GM19043 (cell line): ENCODE results near the gene DOK7.

Source experiments
- ATAC-seq: cut with Tn5 transposase; IDR thresholded peaks from one replicate; pipeline ENCODE4 v1.9.1; 2021; ENCODE audit warnings: low read depth; ENCODE audit not compliant: unreplicated experiment

The DOK7 gene

DNA sequence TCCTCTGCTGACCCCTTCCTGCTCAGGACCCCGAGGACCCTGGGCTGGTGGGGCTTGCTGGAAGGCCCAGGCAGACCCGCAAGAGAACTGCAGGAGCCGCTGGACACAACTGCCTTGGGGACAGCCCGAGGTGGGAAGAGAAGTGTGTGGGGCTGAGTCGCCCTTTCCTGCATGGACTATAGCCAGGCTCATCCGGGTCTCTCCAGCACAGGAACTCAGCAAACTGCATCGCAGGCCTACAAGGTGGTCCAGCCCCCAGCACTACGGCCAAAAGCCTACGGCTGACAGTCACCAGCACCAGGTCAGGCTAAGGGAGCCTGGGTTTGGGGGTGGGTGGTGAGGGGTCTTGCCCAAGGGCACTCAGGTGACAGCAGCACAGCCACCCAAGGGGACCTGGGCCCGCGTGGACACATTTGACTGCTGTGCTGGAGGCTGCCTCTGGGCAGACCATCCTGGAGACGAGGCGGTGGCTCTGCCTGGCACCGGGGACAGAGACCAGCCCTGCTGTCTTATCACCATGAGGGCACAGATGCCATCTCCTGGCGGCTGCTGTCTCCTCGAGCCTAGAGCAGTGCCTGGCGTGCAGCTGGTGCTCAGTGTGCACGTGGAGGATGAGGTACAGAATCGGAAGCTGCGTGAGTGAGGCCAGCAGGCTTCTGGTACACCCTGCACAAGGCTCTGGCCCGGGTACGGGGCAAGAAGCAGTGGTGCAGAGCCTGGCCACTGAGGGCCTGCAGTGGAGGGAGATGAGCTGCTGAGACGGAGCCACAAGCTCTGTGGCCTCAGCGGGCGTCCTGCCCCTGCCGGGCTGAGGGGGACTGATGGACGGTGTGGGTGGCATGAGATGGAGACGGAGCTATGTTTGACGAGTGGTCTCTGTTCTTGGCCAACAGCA is 54.0 kb downstream of the DOK7 start:
- no peak for ATAC-seq

DNA sequence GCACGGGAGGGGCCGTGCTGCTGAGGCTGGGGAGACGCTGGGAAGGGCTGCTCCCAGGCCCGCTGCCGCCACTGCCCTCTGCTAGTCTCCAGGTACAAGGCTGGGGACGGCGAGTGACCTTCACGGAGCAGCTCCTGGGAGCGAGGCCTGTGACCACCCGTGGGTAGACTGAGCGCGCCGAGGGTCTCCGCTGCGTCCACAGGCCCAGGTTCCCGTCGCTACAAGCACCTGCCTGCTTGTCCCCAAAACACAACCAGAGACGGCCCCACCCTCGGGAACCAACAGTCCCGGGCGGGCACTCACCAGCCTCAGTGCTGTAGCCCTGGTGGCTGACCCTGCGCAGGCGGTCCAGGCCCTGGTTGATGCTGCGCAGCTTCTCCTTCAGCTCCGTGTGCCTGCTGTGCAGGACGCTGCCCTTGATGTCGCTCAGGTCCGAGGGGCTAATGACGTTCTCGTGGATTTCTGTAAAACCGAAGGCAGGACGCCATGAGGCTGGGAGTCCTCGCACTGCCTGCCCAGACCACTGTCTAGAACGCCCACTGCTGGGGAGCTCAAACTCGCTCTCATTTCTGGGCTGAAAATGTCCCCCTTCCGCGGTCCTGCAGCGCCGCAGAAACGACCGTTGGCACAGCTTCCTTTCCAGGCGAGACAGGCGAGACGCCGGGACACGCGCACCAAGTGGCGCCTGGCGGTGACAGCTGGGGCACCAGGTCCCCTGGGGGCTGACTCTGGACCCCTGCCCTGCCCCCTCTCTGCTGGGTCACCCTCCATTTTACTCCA is 54.8 kb downstream of the DOK7 start:
- no peak for ATAC-seq

DNA sequence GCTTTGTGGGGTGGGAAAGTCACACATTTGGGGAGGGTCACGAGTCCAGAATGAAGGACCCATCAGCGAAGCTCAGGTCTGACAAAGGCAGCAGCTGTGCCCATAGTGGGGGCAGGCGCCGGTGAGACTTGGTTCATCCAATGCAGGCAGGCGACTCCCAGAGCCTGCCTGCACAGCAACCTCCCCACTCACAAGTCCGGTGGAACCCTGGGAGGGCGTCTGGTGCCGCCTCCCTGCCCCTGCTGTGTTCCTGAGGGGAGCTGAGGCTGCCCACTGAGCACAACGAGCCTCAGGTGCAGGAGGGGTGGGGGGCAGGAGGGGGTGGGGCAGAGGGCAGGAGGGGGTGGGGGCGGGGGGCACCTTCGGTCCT is 55.4 kb downstream of the DOK7 start:
- no peak for ATAC-seq

DNA sequence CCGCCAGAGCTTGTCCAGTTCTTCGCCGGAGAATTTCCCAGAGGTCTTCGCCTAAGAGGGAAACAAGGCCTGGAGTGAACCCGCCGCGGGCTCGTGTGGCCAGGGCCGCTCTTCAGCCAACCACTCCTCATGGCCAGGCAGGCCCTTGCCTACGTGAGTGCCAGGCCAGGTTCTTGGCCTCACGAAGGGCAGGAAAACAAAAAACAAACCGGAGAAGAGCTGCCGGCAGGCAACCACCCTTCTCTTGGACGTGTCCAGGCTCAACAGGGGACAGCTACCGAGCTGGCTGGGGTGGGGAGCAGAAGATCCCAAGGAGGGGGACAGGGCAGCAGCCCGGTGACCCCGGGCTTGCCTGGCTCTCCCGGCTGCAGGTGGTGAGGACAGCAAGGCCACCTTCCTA is 55.8 kb downstream of the DOK7 start:
- no peak for ATAC-seq

DNA sequence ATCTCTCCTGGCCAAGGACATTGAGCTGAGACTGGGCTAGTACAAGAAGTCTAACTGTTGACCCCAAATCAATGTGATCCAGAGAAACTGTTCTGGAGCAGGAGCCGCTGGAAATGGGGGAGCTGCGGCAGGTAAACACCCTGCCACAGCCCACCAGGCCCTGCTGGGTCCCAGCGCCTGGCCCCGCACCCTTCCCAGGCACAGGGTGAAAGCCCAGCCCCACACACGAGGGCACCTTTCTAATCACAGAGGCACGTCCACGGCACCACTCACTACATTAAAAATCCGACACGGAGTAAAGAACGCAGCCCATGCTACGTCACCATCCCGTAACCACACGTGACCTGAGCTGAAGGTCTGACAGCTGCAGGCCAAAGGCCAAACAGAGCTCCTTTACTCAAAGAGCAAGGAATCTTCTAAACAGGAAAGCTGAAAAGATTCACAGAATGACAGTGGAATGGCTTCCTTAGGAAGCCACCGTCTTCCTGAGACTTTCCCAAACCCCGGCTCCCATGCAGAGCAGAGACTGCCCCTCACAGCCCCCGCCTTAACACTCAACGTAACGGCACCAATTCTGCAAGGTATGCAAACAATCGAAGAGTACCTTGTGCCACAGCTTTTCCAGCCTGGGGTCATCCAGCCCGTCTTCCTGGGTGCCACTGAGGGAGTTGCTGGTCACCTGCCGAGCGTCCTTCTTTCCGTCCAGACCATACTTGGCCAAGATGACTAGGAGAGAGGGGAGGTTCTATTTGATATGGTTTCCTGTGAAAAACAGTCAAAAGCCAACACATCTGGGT is 56.6 kb downstream of the DOK7 start:
- ATAC-seq: no peak

DNA sequence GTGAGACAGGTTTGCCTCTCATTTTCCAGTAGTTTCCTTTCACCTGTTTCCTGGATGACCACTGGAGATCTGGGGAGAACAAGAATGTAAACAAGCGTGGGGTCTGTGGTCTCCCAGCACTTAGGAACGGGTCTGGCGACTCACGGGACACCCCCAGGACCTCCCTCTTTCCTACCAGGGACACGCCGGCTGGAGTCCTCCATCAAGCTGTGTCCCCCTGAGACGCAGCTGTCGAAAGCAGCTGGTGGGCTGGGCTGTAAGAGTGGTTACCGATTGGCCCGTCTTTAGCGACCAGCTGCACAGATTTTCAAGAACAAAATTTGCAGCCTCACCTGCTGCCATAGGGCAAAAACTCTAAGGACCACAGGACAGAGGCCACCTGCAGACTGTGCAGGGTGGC is 57.2 kb downstream of the DOK7 start:
- no peak for ATAC-seq

DNA sequence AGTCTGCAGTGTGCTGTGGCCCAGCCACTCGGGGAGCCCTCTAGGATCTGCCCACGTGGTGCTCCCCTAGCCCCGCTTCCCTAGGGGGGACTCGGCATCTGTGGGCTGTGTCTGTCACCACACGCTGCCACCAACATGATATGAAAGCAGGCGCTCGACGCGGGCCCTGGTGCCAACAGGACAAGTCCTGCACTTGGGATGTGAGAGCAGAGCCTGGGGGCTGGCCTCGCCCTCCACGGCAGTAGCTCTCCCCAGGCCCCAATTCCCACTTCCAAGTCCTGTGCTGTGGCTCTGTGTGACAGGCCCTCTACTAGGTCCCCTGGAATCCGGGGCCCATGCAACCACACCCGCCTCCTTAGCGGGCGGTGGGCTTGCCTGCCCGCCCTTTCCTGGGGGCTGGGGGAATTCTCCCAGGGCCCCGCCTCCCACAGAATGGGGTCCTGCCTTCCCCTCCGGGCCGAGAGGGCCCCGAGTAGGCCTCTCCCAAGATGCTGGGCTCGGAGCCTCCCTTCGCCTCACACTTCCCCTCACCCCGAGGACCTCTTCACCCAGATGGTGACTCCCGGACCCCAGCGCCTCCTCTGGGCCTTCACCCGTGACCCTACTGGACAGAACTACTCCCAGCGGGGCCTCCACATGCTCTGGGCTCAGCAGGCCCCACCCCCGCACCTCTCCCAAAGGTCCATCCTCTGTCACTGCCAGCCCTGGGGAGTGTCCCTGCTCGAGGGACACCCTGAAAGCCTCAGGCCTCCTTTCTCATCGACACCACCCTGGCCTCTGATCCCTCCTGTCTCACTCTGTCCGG is 57.9 kb downstream of the DOK7 start:
- ATAC-seq: no peak

DNA sequence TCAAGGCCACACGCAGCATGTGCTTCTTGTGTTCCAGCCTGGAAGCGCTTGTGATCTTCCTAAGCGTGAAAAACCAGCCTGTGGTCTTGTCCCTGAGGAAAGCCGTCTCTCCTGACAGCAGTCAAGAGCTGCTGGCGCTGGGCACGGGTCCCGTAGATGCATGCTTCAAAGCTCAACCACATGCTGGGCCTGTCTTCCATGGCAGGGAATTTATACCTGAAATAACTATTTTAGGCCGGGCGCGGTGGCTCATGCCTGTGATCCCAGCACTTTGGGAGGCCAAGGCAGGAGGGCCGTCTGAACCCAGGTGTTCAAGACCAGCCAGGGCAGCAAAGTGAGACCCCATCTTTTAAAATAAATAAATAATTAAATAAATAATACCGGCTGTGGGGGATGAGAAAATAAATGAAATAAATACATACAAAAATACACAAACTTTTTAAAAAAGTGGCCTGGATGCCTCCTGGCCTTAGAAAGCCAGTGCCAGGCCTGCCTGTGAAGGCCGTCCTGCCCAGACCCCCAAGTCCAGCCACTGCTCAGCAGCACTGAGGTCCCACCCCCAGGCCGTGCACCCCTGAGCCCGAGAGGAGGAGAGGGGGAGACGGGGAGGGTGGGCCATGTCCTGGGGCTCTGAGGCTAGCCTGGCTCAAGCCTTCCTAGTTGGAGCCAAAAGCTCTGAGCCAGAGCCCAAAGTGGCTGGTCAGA is 58.7 kb downstream of the DOK7 start:
- ATAC-seq: no peak

DNA sequence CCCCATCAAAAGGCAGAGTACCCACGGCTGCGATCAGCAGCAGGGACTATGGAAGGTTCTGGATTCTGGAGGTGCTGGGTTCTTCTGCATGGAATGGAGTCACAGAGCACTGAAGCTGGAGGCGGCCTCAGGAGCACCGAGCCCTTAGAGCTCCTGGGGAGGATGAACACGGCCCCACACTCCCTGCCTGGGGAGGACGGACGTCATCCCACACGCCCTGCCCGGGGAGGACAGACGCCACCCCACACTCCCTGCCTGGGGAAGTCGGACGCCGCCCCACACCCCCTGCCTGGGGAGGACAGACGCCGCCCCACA is 59.2 kb downstream of the DOK7 start:
- ATAC-seq: no peak

DNA sequence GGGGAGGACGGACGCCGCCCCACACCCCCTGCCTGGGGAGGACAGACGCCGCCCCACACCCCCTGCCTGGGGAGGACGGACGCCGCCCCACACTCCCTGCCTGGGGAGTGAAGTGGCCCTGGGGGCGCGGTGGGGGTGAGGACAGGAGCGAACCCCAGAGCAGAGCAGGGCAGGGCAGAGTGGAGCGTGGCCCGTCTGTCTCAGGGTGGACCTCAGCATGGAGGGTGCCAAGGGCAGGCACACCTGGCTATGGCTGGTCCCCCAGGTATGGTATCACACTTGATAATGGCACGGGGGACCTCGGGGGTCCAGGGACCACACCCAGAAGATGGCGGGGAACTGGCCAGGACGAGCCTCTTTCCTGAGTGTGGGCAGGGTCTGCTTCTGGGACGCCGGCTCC is 59.5 kb downstream of the DOK7 start:
- ATAC-seq: no peak

DNA sequence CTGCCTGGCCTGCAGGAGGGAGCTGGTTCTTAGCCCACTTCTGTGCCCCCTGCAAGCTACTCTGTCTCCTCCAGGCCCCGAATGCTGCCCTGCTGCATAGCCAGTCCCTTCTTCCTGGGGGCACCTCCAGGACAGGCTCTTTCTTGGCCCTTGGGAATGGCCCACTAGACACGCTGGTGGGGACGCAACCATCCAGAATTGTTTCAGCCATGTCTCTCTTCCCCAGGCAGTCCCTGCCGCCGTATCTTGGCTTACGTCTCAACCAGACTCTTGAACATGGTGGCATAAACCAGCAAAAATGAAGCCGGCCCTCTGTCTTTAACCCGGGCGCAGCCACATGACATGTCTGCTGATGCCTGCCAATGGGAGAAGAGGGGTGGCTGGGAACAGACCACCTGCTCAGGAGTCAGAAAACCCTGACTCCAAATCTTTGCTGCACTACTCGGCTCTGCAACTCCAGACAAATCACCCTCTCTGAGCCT is 60.1 kb downstream of the DOK7 start:
- ATAC-seq: no peak

DNA sequence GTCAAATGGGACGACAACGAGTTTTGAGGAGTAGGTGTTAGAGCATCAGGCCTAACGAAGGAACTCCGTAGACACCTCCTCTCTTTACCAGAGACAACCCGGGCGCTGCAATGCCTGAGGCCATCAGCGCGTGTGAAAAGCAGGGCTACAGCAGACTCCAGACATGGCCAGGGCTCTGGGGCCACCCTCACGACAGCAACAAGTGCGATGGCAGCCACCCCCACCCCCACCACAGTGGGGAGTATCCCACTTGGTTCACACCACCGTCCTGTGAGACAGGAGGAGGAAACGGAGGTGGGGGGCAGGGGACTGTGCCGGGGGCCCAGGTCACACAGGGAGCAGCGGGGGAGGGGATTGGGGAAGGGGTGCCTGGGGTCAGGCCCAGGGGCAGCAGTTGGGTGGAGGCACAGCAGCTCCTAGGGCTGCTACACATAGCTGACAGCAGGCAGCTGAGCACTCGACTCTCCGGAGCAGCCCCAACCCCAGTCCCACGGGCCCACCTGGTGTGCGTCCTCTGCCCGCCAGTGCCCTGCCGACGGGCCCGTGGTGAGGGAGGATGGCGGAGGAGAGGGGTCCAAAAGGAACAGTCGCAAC is 60.6 kb downstream of the DOK7 start:
- no peak for ATAC-seq

DNA sequence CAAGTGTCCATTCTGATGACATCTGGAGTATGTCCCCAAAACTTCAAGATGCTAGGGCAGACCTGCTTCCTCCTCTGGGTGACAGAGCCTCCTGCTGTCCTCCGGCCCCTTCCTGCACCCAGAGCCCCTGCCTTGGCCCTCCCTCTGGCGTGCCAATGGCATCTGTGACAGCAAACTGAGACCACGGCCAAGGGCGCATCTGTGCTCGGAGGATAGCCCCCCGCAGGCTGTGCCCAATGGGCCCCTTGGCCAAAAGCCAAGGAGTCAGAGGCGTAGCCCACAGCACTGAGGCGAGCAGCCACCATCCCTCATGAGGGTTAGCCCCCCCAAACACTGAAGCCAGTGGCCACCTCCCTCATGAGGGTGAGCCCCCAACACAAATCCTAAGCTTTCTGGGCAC is 61.2 kb downstream of the DOK7 start:
- no peak for ATAC-seq

DNA sequence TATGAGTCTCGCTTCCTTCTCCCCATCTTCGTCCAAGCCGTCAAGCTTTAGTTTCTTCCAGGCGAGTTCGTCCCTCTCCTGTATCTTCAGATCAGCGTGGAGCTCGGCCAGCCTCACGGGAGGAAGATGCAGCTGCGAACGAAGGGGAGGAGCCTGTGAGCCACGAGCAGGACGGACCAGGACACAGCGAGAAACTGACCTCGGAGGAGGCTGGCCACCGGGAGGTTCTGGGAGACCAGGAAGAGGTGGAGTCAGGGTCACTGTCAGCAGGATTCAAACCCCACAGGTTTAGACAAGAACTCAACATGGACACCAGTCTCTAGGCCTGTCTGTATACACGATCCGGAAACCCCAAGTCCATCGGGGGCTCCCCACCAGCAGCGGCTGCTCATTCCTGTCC is 61.8 kb downstream of the DOK7 start:
- ATAC-seq: no peak

DNA sequence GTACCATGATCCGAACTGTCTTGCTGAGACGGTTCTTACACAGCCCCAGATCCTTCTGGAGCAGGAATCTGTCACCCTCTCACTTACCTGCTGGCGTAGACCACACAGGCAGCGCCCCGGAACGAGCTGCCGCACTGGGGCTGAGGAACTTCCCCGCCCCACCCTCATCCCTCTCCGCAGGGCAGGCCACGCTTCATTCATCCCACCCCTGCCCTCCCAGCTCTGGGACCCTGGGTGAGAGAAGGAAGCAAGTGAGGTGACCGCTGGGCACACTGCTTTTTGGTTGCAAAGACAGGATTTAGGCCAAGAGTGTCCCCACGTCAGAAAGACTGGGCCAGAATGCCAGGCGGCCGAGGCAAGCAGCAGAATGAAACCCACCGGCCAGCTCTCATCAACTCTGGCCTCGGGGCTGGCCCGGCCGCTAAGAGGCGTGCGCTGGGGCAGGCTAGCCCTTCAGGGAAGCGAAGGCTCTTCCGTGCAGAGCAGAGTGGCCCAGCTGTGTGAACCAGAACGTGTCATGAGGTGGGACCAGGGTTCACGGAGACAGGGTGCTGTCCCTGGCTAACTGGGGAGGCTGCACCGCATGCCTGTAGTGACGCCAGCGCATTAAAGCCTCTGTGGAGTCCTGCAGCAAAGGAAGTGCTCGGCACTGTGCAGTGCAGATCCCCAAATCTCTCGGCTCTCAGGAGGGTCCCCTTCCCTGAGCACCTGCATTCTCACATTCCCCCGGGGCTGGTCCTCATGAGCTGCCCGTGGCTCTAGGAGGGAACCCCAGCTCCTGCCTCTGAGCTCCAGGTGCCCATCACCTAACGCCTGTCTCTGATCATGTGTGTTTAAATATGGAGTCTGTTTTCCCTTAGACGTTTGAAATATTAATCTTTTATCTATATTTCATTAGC is 62.7 kb downstream of the DOK7 start:
- no peak for ATAC-seq

DNA sequence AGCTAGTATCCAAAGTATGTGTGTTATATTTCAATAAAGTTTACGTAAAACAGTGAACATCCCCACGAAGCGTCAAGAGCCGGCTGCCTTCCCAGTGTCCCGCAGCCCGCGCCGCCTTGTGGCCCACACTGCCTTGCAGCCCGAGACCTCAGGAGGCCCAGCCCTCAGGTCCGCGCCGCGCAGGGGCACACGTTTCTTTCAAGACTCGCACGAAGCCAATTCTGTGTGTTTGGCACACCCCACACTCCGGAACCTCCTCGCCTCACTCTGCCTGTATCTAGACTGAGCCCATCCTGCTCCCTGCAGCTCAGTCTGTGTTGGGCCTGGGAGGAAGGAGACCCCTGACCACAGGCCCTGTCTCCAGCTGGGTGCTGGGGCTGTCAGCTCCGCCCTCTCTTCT is 63.4 kb downstream of the DOK7 start:
- ATAC-seq: no peak

DNA sequence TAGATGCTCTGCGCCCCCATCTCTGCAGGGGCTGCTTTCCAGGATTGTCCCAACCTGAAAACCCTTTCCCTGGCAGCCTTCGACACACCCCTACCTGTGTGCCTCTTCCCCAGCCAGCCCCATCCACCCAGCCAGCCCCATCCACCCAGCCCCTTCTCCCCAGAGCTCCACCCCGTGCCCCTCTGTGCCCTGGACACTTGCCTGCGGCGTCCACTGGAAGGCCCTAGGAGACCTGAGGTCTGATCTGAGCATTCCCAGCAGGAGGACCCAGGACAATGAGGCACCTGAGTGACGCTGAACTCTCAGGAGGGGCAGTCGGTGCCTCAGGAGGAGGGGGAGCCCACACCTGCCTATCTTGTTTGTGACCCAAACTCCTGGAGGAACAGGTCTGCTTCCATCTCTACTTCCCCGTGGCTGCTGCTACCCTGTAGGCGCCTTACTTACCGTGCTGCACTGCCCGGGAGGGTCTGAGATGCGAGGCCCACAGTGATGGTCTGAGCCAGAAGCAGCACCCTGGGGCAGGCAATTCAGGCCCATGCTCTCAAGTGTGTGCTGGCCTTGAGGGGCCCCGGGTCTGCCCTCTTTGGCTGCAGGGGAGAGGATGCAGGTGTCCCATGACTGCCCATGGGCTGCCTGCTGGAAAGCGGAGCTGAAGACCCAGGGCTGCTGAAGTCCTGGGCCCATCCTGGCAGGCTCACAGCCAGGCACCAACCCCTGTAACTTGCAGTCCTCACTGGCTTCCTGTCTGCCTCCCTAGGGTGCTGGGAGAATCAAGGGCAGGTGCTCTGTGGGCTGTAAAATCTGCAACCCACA is 64.2 kb downstream of the DOK7 start:
- ATAC-seq: no peak
